Measurements from ENCODE around the gene NEK1. TPM values are rescaled to one million over a fixed set of nuclear protein-coding genes. Genes with fewer than 3 reads are reported as not detected.

NEK1 gene, protein sequence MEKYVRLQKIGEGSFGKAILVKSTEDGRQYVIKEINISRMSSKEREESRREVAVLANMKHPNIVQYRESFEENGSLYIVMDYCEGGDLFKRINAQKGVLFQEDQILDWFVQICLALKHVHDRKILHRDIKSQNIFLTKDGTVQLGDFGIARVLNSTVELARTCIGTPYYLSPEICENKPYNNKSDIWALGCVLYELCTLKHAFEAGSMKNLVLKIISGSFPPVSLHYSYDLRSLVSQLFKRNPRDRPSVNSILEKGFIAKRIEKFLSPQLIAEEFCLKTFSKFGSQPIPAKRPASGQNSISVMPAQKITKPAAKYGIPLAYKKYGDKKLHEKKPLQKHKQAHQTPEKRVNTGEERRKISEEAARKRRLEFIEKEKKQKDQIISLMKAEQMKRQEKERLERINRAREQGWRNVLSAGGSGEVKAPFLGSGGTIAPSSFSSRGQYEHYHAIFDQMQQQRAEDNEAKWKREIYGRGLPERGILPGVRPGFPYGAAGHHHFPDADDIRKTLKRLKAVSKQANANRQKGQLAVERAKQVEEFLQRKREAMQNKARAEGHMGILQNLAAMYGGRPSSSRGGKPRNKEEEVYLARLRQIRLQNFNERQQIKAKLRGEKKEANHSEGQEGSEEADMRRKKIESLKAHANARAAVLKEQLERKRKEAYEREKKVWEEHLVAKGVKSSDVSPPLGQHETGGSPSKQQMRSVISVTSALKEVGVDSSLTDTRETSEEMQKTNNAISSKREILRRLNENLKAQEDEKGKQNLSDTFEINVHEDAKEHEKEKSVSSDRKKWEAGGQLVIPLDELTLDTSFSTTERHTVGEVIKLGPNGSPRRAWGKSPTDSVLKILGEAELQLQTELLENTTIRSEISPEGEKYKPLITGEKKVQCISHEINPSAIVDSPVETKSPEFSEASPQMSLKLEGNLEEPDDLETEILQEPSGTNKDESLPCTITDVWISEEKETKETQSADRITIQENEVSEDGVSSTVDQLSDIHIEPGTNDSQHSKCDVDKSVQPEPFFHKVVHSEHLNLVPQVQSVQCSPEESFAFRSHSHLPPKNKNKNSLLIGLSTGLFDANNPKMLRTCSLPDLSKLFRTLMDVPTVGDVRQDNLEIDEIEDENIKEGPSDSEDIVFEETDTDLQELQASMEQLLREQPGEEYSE (N-terminal part only)
- total RNA-seq: 5.8 and 7.4 TPM in 2 replicates

DNA sequence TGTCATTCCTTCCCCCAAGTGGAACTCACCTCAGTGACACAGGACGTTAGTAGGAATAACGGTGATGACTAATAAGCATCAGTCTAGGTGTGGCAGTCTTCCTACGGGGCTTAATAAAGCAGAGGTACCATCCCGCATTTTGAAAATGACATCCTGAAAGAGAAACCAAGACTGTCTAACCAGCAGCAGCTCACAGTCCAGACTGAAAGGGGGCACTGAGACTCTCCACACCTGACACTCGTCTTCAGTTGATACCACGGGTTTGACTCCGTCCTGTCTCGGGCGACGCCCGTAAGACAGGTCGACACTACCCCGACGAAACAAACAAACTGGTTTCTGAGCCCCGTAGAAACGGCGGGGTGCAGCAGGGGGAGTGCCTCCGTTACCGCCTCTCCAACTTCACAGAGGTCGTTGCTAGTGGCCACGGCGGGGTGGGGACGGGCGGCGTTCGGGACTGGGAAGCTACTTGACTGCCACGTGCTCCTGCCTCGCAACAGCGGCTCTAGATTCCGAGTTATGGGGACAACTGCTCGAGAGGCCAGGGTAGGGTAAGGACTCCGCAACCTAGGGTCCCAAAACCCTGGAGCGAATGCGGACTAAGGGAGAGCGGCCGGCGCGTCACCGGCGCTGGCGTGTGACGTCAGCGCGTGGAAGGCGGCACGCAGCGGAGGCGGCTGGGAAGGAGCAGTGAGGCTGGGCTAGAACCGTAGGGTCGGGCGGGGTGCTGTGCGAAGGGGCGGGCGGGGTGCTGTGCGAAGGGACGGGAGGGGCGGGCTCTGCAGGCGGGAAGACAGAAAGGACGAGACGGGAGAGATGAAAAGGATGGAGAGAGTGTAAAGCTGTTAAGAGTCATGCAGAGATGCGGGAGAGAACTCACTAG is at the start of gene NEK1:
Gene NEK1, minus strand, starts transcription at position 593 of the 880 bp plus-strand sequence. CDS start 9,953 bp downstream, outside the sequence.

DNA sequence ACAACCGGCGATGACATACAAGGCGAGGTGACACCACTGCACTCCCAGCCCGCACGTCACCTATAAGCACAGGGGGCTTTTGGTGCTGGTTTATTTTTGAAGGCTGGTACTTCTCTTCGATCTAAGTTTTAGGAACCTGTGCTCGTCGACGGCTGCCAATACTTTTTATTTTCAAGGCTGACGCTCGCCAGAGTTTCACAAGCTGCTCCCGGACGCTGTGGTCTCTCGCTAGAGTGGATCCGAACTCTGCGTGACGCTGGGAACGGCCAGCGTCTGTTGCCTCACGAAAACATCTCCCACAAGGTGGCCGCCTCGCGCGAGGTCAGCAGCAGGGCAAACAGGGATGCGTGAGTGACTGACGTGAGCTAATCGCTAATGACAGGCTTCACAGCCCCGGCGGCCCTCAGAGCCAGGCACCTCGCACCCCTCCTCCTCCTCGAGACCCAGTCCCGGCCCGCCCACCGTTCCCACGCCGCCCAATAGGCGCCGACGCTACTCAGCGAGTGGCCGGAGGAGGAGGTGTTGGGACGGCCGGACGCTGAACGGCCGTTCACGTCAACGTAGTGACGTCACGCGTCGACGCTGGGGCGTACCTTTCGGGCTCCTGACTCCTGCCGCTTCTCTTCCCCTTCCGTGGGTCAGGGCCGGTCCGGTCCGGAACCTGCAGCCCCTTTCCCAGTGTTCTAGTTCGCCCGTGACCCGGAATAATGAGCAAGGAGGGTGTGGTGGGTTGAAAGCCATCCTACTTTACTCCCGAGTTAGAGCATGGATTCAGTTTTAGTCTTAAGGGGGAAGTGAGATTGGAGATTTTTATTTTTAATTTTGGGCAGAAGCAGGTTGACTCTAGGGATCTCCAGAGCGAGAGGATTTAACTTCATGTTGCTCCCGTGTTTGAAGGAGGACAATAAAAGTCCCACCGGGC is 7.8 kb upstream of the NEK1 start, which contains the start of gene CLCN3:
Gene CLCN3, plus strand, starts transcription at position 621 of the 922 bp plus-strand sequence. CDS start 15,351 bp downstream, outside the sequence.

Other genes starting within 250 kb of the NEK1 start
- gene CLCN3, start 8.0 kb upstream of the NEK1 start, total RNA-seq: 37.2 and 41.6 TPM in 2 replicates
- 16.7 and 17.4 TPM in 2 replicates for gene HPF1, start 145.4 kb upstream of the NEK1 start, total RNA-seq